NCI-H146 treated with DMSO at 0.1 percent for 48 hours (cell line): Measurements from ENCODE around the gene GMEB2.
"Not testable (repeated sequence)": the region's sequence is repeated elsewhere in the genome, so short reads cannot be mapped to it uniquely, and the experiment has no call there.

Experiments used
- DNase-seq: peaks from one replicate; lab custom pipeline; 2025; ENCODE audit not compliant: unreplicated experiment; lab: John Stamatoyannopoulos, UW

GMEB2 gene

DNA sequence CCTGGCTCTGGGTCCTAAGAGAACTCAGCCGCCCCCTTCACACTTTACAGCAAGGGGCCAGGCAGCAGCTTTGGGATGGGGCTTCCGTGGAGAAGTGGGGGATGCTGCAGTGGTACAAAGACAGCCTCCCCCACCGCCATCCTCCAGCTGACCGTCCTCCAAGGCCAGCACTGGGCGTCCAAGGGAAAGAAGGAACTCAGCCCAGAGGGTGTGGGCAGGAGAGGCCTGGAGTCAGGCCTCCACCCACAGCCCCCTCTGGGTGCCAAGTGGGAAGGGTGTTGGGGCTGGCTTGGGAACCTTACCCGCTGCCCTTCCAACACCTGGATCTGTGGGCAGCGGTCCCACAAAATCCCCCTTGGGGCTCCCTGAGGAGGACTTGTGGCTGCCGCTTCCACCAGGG lies 13.2 kb upstream of the GMEB2 start:
- no peak for DNase-seq

DNA sequence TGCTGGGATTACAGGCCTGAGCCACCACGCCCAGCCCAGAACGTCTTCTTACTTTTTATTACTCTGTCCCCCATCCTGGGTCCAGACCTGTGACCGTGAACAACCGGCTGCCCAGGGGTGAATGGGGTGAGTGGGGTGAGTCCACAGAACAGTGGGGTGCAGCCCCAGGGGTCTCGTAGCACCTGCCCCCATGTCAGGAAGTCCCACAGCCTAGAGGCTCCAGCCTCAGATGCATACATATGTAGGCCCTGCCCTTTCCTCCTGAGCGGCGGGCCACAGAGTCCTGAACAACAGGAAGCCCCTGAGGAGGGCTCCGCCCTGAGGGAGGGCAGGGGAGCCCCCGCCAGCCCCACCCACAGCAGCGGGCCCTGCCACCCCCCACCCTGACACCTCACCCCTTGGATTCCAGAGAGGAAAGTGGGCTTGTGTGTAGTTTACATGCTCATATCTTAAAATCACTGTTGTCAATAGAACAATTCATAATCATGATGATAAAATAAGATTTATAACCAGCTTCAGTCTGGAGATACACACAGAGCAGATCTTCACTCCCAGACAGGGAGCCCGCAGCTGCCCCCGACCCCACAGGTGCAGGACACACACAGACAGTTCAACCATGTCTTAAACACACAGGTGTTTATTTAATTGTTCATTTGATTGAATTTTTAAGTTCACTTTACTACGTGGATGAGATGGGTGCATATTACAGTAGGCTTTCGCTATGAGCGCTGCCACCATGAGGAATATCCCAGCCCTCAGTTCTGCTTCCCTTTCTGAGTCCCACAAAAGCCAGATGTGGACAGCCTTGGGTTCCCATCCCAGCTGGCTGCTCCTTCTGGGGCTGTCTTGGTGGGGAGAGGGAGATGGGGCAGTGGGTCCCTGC lies 12.4 kb upstream of the GMEB2 start:
- DNase-seq, result no peak

GRCh38 chr20:63636752-63637628 lies 10.1 kb upstream of the GMEB2 start:
- DNase-seq, result no peak

GRCh38 chr20:63635431-63636141 lies 8.7 kb upstream of the GMEB2 start:
- no peak for DNase-seq

DNA sequence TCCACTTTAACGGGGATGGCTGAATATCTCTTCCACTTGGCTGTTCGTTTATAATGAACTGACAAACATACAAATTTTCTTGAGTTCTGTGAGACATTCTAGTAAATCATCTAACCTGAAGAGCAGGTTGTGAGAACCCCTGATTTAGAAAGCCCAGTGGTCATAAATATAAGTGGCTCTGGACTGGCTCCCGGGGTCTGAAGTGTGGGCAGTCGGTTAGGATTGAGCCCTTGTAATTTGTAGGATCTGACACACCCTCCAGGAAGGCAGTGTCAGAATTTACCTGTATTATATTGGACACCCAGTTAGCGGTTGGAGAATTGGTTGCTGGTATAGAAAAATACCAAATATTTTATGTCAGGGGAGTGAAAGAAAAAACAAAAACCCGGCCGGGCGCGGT lies 6.8 kb upstream of the GMEB2 start:
- DNase-seq, result no peak

DNA sequence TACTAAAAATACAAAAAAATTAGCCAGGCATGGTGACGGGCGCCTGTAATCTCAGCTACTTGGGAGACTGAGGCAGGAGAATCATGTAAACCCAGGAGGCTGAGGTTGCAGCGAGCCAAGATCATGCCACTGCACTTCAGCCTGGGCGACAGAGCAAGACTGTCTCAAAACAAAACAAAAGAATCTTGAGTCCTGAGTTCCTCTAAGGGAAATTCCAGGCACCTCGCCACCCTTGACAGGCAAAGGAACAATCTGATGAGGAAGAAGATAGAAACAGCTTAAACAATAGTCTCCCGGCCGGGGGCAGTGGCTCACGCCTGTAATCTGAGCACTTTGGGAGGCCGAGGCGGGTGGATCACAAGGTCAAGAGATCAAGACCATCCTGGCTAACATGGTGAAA lies 4.5 kb upstream of the GMEB2 start:
- not testable (repeated sequence) for DNase-seq

DNA sequence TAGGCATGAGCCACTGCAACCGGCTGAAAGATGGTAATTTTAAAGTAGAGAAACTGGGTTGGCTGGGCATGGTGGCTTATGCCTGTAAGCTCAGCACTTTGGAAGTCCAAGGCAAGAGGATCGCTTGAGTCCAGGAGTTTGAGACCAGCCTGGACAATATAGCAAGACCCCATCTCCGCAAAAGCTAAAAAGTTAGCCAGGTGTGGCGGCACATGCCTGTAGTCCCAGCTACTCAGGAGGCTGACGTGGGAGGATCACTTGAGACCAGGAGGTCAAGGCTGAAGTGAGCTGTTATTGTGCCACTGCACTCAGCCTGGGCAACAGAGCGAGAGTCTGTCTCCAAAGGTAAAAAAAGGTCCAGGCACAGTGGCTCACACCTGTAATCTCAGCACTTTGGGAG lies 4.1 kb upstream of the GMEB2 start:
- not testable (repeated sequence) for DNase-seq

DNA sequence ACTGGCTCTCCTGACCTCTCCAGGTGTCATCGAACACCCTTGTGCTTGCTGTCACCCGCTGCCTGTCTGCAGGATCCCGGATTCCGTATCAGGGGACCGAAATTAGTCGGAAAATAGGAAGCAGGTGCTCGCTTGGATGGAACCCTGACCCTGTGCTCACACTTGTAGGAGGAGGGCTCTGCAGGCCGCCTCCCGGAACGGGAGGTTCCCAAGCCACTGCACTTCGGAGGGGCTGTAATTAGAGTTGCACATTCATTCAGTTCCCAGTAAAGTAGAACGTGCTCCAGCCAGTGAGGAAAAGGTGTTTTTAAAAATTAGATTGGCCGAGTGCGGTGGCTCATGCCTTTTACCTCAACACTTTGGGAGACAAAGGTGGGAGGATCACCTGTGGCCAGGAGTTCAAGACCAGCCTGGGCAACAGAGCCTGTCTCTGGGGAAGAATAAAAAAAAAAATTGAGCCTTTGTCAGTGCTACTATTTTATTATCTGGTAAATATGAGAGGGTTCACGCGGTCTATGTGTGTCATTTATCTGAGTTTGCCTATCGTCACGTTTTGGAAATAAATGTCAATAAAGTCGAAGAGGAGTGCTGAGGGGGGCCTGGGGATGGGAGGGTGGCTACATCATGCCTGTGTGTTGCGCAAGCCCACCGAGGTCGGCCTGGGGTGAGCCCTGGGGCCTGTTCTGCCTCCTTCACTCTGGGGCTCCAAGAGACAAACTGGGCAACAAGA lies 1.5 kb upstream of the GMEB2 start:
- peak; percentile 81 for DNase-seq

GRCh38 chr20:63627751-63628245 lies 897 bp upstream of the GMEB2 start:
- DNase-seq, result no peak

GRCh38 chr20:63627129-63627750 lies 339 bp upstream of the GMEB2 start:
- peak; percentile 82 for DNase-seq

- DNase-seq, result no peak
Measured at GRCh38 chr20:63625771-63626423, 1.0 kb downstream of the GMEB2 start.

GRCh38 chr20:63624486-63624885 lies 2.4 kb downstream of the GMEB2 start:
- no peak for DNase-seq

DNA sequence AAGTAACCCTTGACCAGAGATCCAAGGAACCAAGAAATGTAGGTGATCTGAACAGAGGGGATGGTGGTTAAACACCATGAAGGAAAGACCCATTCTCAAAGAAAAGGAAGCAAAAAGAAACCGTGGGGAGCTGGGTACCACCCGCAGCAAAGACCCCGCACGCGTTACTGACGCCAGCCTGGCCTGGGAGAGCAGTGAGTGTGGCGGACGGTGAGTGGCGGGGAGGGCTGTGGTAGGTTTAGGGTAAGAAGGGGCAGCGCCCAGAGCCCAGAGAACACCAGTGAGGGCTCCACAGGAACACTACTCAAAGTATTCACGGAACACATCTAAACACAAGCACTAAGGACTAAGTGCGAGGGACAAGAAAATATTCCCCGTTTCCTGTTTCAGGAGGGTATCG lies 4.2 kb downstream of the GMEB2 start:
- no peak for DNase-seq

GRCh38 chr20:63622096-63622495 lies 4.8 kb downstream of the GMEB2 start:
- no peak for DNase-seq

DNA sequence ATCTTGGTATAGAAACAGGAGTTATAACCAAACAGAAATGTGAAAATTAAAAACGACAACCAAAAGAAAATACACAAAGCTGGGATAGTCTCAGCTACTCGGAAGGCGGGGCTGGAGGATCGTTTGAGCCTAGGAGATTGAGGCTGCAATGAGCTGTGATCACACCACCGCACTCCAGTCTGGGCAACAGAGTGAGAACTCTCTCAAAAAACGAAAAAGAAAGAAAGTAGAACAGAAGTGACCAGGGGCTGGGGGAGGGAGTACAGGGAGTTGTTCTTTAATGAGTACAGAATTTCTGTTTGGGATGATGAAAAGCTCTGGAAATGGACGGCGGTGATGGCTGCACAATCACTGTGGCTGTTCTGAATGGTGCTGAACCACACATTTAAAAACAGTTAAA lies 5.9 kb downstream of the GMEB2 start:
- no peak for DNase-seq

DNA sequence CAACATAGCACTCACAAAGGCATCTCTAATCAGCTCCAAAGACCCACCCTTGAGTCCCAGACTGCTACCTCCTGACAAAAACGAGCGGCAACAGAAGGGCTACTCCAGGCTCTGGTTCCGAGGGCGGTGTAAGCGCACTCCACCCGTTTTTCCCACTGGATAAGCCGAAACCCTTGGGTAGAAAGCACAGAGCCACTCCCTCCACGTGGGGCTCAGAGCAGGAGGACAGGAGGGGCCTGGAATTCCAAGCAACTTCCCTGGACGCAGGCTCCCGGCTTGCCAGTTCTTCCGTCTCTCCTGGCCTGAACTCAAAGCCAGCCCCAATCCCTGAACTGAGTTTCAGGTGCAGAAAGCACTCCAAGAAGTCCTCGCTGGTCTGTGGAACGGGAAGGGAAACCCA lies 7.4 kb downstream of the GMEB2 start:
- no peak for DNase-seq

GRCh38 chr20:63619086-63619485 lies 7.8 kb downstream of the GMEB2 start:
- no peak for DNase-seq

GRCh38 chr20:63618291-63618980 lies 8.5 kb downstream of the GMEB2 start:
- no peak for DNase-seq

GRCh38 chr20:63617876-63618265 lies 9.0 kb downstream of the GMEB2 start:
- DNase-seq, result no peak
